OCI-LY7 (cell line): Measurements from ENCODE around the gene AGR3. TPM values are rescaled to one million over a fixed set of nuclear protein-coding genes. Genes with fewer than 3 reads are reported as not detected.

Experiments
- BruUV-seq: library from RNA; stranded (reverse); fragments of 400-500 nt; replicated peaks from 2 replicates; lab custom pipeline; 2021; lab: Mats Ljungman, UMichigan
- CTCF ChIA-PET: fragments of 300-600 bp; sonication (Branson Sonifier 250); formaldehyde crosslinking; loops from one replicate; lab custom pipeline; 2022; ENCODE audit warnings: antibody characterized with exemption; ENCODE audit not compliant: unreplicated experiment; lab: Charles Lee
- POLR2A ChIA-PET: fragments of 300-600 bp; sonication (Branson Sonifier 250); formaldehyde crosslinking; loops from one replicate; lab custom pipeline; 2022; ENCODE audit warnings: antibody characterized with exemption; lab: Charles Lee
- DNase-seq: peaks from one replicate; pipeline ENCODE4 v3.0.0-alpha.2; 2015; ENCODE audit warnings: low spot score
- H2AFZ ChIP-seq: fragments of 200-600 bp; sonication (generic), shearing (Covaris generic); 2 replicates; pipeline ENCODE4 v1.6.1; 2014; ENCODE audit warnings: mild to moderate bottlenecking, antibody characterized with exemption, low read length, moderate library complexity
- H3K27ac ChIP-seq: fragments of 200-600 bp; sonication (generic); 2 replicates; pipeline ENCODE4 v1.5.1; 2014; ENCODE audit warnings: mixed run types, low read depth, mild to moderate bottlenecking, moderate library complexity, low read length, inconsistent platforms; ENCODE audit not compliant: poor library complexity, severe bottlenecking
- H3K36me3 ChIP-seq: fragments of 200-600 bp; sonication (generic); 2 replicates; pipeline ENCODE4 v1.6.1; 2014; ENCODE audit warnings: mild to moderate bottlenecking, antibody characterized with exemption, low read length, moderate library complexity, mixed read lengths; ENCODE audit not compliant: insufficient read depth
- H3K4me1 ChIP-seq: fragments of 200-600 bp; sonication (generic); 2 replicates; pipeline ENCODE4 v1.5.1; 2014; ENCODE audit warnings: mild to moderate bottlenecking, low read length; ENCODE audit not compliant: insufficient read depth, poor library complexity, severe bottlenecking
- H3K4me2 ChIP-seq: fragments of 200-600 bp; sonication (generic); 2 replicates; pipeline ENCODE4 v1.6.1; 2014; ENCODE audit warnings: mild to moderate bottlenecking, low read length
- H3K4me3 ChIP-seq: fragments of 200-600 bp; sonication (generic); 2 replicates; pipeline ENCODE4 v1.5.1; 2014; ENCODE audit warnings: mild to moderate bottlenecking, low read depth, low read length; ENCODE audit not compliant: poor library complexity, severe bottlenecking
- H3K79me2 ChIP-seq: fragments of 200-600 bp; sonication (generic); 2 replicates; pipeline ENCODE4 v1.6.1; 2016; ENCODE audit warnings: low read depth, mild to moderate bottlenecking, low read length, moderate library complexity, mixed read lengths; ENCODE audit not compliant: insufficient read depth
- H3K9me2 ChIP-seq: fragments of 200-600 bp; sonication (generic); 2 replicates; pipeline ENCODE4 v1.6.1; 2016; ENCODE audit warnings: mild to moderate bottlenecking, low read length, mixed read lengths; ENCODE audit not compliant: insufficient read depth
- H3K9me3 ChIP-seq: fragments of 200-600 bp; sonication (generic); 2 replicates; pipeline ENCODE4 v1.6.1; 2014; ENCODE audit warnings: mild to moderate bottlenecking, mixed run types, low read length, mixed read lengths
- H4K20me1 ChIP-seq: fragments of 200-600 bp; sonication (generic); 2 replicates; pipeline ENCODE4 v1.6.1; 2014; ENCODE audit warnings: mild to moderate bottlenecking, antibody characterized with exemption, low read length, moderate library complexity, mixed read lengths; ENCODE audit not compliant: insufficient read depth
- EZH2phosphoT487 ChIP-seq: fragments of 200-600 bp; sonication (generic); IDR thresholded peaks from 2 replicates; pipeline ENCODE4 v1.6.1; 2018; ENCODE audit warnings: low read depth, borderline replicate concordance, mild to moderate bottlenecking, mixed run types, antibody characterized with exemption, low read length, moderate library complexity, mixed read lengths
- intact Hi-C: fragments of 100-400 bp; cut with micrococcal nuclease; formaldehyde crosslinking; loops from one replicate; pipeline ENCODE4 v1.10.0; 2022; ENCODE audit not compliant: unreplicated experiment
- total RNA-seq, 2 experiments: library from RNA; depleted of rRNA in 1 of 2; stranded (reverse); fragments of >200 nt in 1 of 2; shearing (Covaris generic) in 1 of 2; gene quantifications; 2 replicates each; pipeline ENCODE4 v1.2.3, GENCODE V29; 2014 to 2022
- TF ChIP-seq, protein P1 (sequence below): fragments of 200-600 bp; sonication (generic); conservative IDR thresholded peaks from 2 replicates; pipeline ENCODE4 v1.5.1; 2014; ENCODE audit warnings: mild to moderate bottlenecking, antibody characterized with exemption, low read length, moderate library complexity, mixed read lengths

The AGR3 gene
- total RNA-seq, 2 experiments from 2014 or later = not detected

DNA sequence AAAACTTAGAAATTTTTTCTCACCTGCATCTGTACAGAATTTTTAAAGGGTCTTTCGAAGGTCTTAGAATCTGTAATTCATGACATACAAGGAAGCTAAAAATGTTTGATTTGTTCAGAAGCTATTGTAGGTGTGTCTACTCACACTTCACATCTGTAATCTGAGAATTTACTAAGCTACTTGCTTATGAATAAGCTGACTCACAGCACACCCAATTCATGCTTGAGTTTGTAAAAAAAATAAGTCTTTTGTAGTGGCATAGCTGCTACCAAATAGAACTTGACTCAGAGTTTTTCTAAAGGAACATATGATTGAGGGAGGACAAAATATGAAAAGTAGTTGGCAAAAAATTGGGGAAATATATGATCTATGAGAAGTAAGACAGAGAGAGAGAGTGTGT is 64.2 kb downstream of the AGR3 start:
- H3K4me1 ChIP-seq = no peaks in the 10 kb centered on the region
- no peaks in the 10 kb centered on the region for H3K9me3 ChIP-seq
- no peak for DNase-seq
- TF ChIP-seq EZH2phosphoT487 = no peak
- TF ChIP-seq, protein P1, sequence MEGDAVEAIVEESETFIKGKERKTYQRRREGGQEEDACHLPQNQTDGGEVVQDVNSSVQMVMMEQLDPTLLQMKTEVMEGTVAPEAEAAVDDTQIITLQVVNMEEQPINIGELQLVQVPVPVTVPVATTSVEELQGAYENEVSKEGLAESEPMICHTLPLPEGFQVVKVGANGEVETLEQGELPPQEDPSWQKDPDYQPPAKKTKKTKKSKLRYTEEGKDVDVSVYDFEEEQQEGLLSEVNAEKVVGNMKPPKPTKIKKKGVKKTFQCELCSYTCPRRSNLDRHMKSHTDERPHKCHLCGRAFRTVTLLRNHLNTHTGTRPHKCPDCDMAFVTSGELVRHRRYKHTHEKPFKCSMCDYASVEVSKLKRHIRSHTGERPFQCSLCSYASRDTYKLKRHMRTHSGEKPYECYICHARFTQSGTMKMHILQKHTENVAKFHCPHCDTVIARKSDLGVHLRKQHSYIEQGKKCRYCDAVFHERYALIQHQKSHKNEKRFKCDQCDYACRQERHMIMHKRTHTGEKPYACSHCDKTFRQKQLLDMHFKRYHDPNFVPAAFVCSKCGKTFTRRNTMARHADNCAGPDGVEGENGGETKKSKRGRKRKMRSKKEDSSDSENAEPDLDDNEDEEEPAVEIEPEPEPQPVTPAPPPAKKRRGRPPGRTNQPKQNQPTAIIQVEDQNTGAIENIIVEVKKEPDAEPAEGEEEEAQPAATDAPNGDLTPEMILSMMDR = no peak
- no peaks in the 10 kb centered on the region for H4K20me1 ChIP-seq
- no peaks in the 10 kb centered on the region for H3K79me2 ChIP-seq
- no peak overlapping the region for H3K27ac ChIP-seq
- no peaks in the 10 kb centered on the region for H3K9me2 ChIP-seq
- H3K36me3 ChIP-seq = no peaks in the 10 kb centered on the region
- H3K4me3 ChIP-seq = no peak overlapping the region
- H2AFZ ChIP-seq = no peak overlapping the region
- no TSS peak for BruUV-seq
- ChIA-PET POLR2A (interaction anchor here (0.6 to 1.2 kb wide), 4 partner anchors 9 to 802 kb away, joined by 3 to 4 read pairs (median 3); no protein-coding TSS in a partner anchor), CTCF (no interaction called here)
- intact Hi-C loops = no loop called here
- no peak overlapping the region for H3K4me2 ChIP-seq

DNA sequence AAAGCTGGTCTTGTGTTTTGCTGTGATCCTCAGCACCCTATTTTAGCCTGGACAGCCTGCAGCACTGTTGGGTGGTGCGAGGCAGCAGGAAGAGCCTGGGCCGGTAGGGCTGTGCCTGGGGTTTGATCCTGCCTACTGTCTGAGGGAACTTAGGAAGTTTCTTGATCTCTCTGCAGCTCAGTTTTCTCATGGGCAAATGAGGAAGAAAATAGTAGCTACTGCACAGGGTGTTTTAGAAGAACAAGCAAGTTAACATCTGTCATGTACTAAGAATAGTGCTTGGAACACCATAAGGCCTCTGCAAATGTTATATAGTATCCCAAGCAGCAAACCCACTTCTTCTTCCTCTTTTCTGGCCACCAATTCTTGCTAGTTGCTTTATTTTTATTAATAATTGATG is 65.0 kb downstream of the AGR3 start:
- CTCF ChIA-PET = no interaction called here
- intact Hi-C loops = no loop called here
- Histone ChIP-seq H3K79me2 (no peaks in the 10 kb centered on the region), H3K9me3 (no peaks in the 10 kb centered on the region), H2AFZ (no peak overlapping the region), H3K36me3 (no peaks in the 10 kb centered on the region), H3K4me2 (no peak overlapping the region), H4K20me1 (no peaks in the 10 kb centered on the region), H3K27ac (no peak overlapping the region), H3K9me2 (no peaks in the 10 kb centered on the region), H3K4me1 (no peaks in the 10 kb centered on the region), H3K4me3 (no peak overlapping the region)
- no TSS peak for BruUV-seq
- DNase-seq = no peak
- POLR2A ChIA-PET = interaction anchor here (0.6 to 1.3 kb wide), 3 partner anchors 9 to 801 kb away, joined by 3 read pairs; no protein-coding TSS in a partner anchor
- TF ChIP-seq, protein P1 = no peak
- no peak for TF ChIP-seq EZH2phosphoT487

DNA sequence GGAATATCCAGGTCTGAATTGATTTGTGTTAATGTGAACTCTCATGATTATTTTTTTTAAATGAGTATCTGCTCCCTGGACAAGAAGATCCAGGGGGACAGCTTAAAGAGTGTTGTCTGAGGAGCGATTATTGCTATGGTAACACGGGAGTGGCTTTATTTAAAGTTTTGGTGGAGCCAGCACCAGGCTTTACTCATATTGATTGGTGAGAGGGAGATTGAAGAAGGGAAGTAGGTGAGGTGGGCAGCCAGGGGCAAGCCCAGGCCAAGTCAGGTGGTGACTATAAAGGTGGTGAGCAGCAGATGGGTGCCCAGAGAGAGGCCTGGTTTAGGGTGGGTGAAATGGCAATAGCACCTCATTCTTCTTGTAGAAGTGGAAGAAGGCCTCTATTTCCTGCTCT is 66.8 kb downstream of the AGR3 start:
- CTCF ChIA-PET = no interaction called here
- Histone ChIP-seq H3K4me3 (no peak overlapping the region), H3K27ac (no peak overlapping the region), H3K4me2 (no peak overlapping the region), H3K9me2 (no peaks in the 10 kb centered on the region), H2AFZ (no peak overlapping the region), H3K79me2 (no peaks in the 10 kb centered on the region), H4K20me1 (no peaks in the 10 kb centered on the region), H3K9me3 (no peaks in the 10 kb centered on the region), H3K36me3 (no peaks in the 10 kb centered on the region), H3K4me1 (no peaks in the 10 kb centered on the region)
- no TSS peak for BruUV-seq
- TF ChIP-seq EZH2phosphoT487 = no peak
- TF ChIP-seq, protein P1 = no peak
- intact Hi-C loops = no loop called here
- DNase-seq = no peak
- POLR2A ChIA-PET = no interaction called here
